Prostate gland (tissue), 2 donors: ENCODE results near the gene ORAI3. TPM values are rescaled to one million over a fixed set of nuclear protein-coding genes. Genes with fewer than 3 reads are reported as not detected.

Experiments used
- DNase-seq: peaks from one replicate; pipeline ENCODE4 v3.0.0-alpha.2; 2019; ENCODE audit warnings: low spot score
- H3K27ac ChIP-seq, 2 donors: fragments of 200-600 bp; sonication (generic); 2 replicates each; pipeline ENCODE4 v1.5.1; 2017 to 2019
- H3K27me3 ChIP-seq: fragments of 200-600 bp; sonication (generic); replicated peaks from 2 replicates; pipeline ENCODE4 v1.5.1; 2019; ENCODE audit not compliant: insufficient read depth
- H3K36me3 ChIP-seq, 2 donors: fragments of 200-600 bp; sonication (generic); 1 replicate in 1 of 2; 2 replicates in 1 of 2; pipeline versions ENCODE4 v1.5.1 to v1.8.1; 2017 to 2019
- H3K4me1 ChIP-seq: fragments of 200-600 bp; sonication (generic); replicated peaks from 2 replicates; pipeline ENCODE4 v1.5.1; 2019
- H3K4me3 ChIP-seq, 2 donors: fragments of 200-600 bp; sonication (generic); 2 replicates each; pipeline ENCODE4 v1.5.1; 2017 to 2019
- H3K9me3 ChIP-seq: fragments of 200-600 bp; sonication (generic); 2 replicates; pipeline ENCODE4 v1.5.1; 2017
- POLR2A ChIP-seq: fragments of 450-650 bp; IDR thresholded peaks from one replicate; pipeline ENCODE4 v1.6.1; 2016; ENCODE audit warnings: antibody characterized with exemption, mild to moderate bottlenecking
- POLR2AphosphoS5 ChIP-seq: sonication (generic); formaldehyde crosslinking; IDR thresholded peaks from one replicate; pipeline ENCODE4 v1.6.1; 2017; ENCODE audit warnings: antibody characterized with exemption
- WGBS: methylation state at CpG from one replicate; pipeline ENCODE4 v1.1.5; 2018; 5-methylcytosine and 5-hydroxymethylcytosine counted together
- intact Hi-C: fragments of 100-400 bp; cut with DNase I; formaldehyde crosslinking; loops from one replicate; pipeline ENCODE4 v1.14.2; 2022
- total RNA-seq, 2 donors: library from RNA; depleted of rRNA; stranded (reverse); fragments of >200 nt; gene quantifications; one replicate each; pipeline ENCODE4 v1.1.0, GENCODE V29; 2016
- TF ChIP-seq, protein P1 (sequence below), 4 experiments: fragments of 200-600 bp in 2 of 4; fragments of 450-650 bp in 2 of 4; sonication (generic) in 2 of 4; IDR thresholded peaks; 1 replicate in 3 of 4; 2 replicates in 1 of 4; pipeline ENCODE4 v1.5.1; 2016 to 2019; ENCODE audit warnings: antibody characterized with exemption in 4 of 4, mild to moderate bottlenecking in 2 of 4, moderate library complexity in 2 of 4

Gene ORAI3
- total RNA-seq, 2 donors from 2014 or later, result 74.6 to 114 TPM

DNA sequence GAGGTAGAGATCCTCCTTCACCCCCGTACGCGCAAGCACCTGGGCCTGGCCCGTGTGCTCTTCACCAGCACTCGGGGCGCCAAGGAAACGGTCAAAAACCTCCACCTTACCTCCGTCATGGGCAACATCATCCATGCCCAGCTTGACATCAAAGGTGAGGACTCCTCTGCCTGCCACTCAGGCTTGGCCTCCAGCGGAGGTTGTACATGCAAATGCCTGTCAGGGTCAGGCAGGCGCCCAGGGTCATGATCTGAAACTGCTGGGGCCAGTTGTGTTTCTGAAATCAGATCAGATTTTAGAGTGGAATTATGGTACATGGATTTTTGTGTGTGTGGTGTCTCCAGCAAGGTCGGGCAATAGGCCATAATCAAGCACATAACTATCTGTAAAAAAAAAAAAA is 12.5 kb downstream of the ORAI3 start:
- Histone ChIP-seq H3K27me3 (no peaks in the 10 kb centered on the region), H3K36me3 (peaks cover 23 to 40% of the 10 kb centered on the region in 2 donors), H3K9me3 (no peaks in the 10 kb centered on the region), H3K27ac (no peak overlapping the region), H3K4me3 (no peak overlapping the region), H3K4me1 (peaks cover 11% of the 10 kb centered on the region)
- TF ChIP-seq, protein P1, sequence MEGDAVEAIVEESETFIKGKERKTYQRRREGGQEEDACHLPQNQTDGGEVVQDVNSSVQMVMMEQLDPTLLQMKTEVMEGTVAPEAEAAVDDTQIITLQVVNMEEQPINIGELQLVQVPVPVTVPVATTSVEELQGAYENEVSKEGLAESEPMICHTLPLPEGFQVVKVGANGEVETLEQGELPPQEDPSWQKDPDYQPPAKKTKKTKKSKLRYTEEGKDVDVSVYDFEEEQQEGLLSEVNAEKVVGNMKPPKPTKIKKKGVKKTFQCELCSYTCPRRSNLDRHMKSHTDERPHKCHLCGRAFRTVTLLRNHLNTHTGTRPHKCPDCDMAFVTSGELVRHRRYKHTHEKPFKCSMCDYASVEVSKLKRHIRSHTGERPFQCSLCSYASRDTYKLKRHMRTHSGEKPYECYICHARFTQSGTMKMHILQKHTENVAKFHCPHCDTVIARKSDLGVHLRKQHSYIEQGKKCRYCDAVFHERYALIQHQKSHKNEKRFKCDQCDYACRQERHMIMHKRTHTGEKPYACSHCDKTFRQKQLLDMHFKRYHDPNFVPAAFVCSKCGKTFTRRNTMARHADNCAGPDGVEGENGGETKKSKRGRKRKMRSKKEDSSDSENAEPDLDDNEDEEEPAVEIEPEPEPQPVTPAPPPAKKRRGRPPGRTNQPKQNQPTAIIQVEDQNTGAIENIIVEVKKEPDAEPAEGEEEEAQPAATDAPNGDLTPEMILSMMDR (IDR thresholded peaks at IDR 0.05), result no peak
- TF ChIP-seq POLR2A, result no peak
- no peak for TF ChIP-seq POLR2AphosphoS5
- intact Hi-C loops, result no loop called here
- 93% methylated on average over 11 of the region's 11 CpGs for WGBS
- DNase-seq, result no peak

DNA sequence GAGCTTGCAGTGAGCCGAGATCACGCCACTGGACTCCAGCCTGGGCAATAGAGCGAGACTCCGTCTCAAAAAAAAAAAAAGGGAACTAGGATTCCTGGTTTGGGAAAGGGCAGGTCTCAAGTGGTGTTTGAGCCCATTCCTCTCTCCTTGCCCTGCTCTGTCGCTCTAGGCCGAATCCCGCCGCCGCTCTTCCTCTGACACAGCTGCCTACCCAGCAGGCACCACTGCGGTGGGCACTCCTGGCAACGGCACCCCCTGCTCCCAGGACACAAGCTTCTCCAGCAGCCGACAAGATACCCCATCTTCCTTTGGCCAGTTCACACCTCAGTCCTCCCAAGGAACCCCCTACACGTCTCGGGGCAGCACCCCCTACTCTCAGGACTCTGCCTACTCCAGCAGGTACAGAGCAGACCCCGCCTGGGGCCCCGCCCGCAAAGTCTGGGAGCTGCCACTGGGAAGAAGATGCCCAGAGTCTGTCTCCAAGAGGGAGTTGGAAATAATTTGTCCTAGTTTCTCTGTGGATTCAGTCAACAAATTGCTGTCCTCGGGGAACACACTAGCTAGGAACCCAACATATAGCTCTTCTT is 15.2 kb downstream of the ORAI3 start:
- peaks cover 23 to 51% of the 10 kb centered on the region in 2 donors for H3K36me3 ChIP-seq
- WGBS, result 92% methylated on average over 18 of the region's 18 CpGs
- no peak overlapping the region for H3K4me3 ChIP-seq
- TF ChIP-seq, protein P1 (IDR thresholded peaks at IDR 0.05), result no peak
- TF ChIP-seq POLR2A (no peak), POLR2AphosphoS5 (no peak)
- intact Hi-C loops, result no loop called here
- H3K9me3 ChIP-seq, result no peaks in the 10 kb centered on the region
- no peak for DNase-seq
- H3K27me3 ChIP-seq, result no peaks in the 10 kb centered on the region
- no peak overlapping the region for H3K27ac ChIP-seq
- peaks cover 5% of the 10 kb centered on the region for H3K4me1 ChIP-seq

DNA sequence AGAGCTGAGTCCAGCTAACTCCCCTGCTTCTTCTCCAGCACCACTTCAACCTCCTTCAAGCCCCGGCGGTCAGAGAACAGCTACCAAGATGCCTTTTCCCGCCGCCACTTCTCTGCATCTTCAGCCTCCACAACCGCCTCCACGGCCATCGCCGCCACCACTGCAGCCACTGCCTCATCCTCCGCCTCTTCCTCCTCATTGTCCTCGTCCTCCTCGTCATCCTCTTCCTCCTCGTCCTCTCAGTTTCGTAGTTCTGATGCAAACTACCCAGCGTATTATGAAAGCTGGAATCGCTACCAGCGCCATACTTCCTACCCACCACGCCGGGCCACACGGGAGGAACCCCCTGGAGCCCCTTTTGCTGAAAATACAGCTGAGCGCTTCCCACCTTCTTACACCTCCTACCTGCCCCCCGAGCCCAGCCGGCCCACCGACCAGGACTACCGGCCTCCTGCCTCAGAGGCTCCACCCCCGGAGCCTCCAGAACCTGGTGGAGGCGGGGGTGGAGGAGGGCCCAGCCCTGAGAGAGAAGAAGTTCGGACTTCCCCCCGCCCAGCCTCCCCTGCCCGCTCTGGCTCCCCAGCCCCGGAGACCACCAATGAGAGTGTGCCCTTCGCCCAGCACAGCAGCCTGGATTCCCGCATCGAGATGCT is 15.8 kb downstream of the ORAI3 start:
- Histone ChIP-seq H3K4me1 (no peaks in the 10 kb centered on the region), H3K27me3 (no peaks in the 10 kb centered on the region), H3K27ac (no peak overlapping the region), H3K9me3 (no peaks in the 10 kb centered on the region), H3K36me3 (peaks cover 23 to 51% of the 10 kb centered on the region in 2 donors), H3K4me3 (no peak overlapping the region)
- DNase-seq, result no peak
- WGBS, result 91% methylated on average over 33 of the region's 33 CpGs
- TF ChIP-seq POLR2AphosphoS5 (no peak), POLR2A (no peak)
- TF ChIP-seq, protein P1 (IDR thresholded peaks at IDR 0.05), result no peak
- intact Hi-C loops, result no loop called here

GRCh38 chr16:30965436-30965835 is 16.6 kb downstream of the ORAI3 start:
- intact Hi-C loops, result no loop called here
- TF ChIP-seq POLR2AphosphoS5 (no peak), POLR2A (no peak)
- TF ChIP-seq, protein P1 (IDR thresholded peaks at IDR 0.05), result no peak
- H3K4me1 ChIP-seq, result no peaks in the 10 kb centered on the region
- H3K36me3 ChIP-seq, result peaks cover 23 to 46% of the 10 kb centered on the region in 2 donors
- 80% methylated on average over 15 of the region's 15 CpGs for WGBS
- no peaks in the 10 kb centered on the region for H3K9me3 ChIP-seq
- DNase-seq, result no peak
- H3K4me3 ChIP-seq, result no peak overlapping the region
- no peaks in the 10 kb centered on the region for H3K27me3 ChIP-seq
- no peak overlapping the region for H3K27ac ChIP-seq
